ENCODE data around the gene CRELD1.

- no peak for TF ChIP-seq POLR2A (IDR thresholded peaks at IDR 0.05)
- TF ChIP-seq, protein P1, sequence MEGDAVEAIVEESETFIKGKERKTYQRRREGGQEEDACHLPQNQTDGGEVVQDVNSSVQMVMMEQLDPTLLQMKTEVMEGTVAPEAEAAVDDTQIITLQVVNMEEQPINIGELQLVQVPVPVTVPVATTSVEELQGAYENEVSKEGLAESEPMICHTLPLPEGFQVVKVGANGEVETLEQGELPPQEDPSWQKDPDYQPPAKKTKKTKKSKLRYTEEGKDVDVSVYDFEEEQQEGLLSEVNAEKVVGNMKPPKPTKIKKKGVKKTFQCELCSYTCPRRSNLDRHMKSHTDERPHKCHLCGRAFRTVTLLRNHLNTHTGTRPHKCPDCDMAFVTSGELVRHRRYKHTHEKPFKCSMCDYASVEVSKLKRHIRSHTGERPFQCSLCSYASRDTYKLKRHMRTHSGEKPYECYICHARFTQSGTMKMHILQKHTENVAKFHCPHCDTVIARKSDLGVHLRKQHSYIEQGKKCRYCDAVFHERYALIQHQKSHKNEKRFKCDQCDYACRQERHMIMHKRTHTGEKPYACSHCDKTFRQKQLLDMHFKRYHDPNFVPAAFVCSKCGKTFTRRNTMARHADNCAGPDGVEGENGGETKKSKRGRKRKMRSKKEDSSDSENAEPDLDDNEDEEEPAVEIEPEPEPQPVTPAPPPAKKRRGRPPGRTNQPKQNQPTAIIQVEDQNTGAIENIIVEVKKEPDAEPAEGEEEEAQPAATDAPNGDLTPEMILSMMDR (IDR thresholded peaks at IDR 0.05) = no peak
Measured at GRCh38 chr3:9911863-9912262, 21.8 kb upstream of the CRELD1 start.

Data from body of pancreas (tissue), 4 donors.